Activated CD4-positive, alpha-beta T cell treated with anti-CD3 and anti-CD28 coated beads for 24 hours (primary cell): ENCODE results near the gene CRX.
"Not testable (repeated sequence)": the region's sequence is repeated elsewhere in the genome, so short reads cannot be mapped to it uniquely, and the experiment has no call there.

Experiments
- DNase-seq, 2 donors: peaks; one replicate each; pipeline ENCODE4 v3.0.0-alpha.2; 2020; ENCODE audit warnings: low read depth in 2 of 2

CRX gene

DNA sequence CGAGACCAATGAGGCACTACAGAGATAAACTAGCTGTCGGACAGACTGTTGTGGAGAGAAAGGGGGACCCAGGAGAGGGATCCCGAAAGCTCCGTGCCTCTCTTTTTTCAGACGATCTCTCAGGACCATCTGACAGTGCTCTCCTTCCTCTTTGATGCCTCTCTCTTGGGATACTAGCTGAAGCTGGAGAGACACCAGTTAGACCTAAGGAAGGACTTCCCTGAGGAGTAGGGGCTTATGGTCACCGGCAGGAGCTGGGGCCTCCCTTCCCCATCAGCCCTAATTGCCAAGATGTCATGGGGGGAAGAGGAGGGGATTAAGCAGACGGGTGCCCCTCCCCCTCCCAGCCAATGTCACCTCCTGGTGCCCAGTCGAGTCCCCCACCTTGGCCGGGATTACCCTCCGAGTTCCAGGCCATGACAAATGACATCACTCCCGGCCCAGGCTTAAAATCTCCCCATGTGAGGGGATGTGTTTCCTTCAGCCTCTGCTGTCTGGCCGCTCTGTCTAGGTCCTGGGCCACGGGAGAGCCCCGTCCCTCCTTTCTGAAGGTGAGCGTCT lies at the start of gene CRX:
Gene CRX (plus strand): TSS at position 478 of the 561 bp plus-strand sequence. CDS start 12,507 bp downstream, outside the sequence.
- DNase-seq, result no peak

DNA sequence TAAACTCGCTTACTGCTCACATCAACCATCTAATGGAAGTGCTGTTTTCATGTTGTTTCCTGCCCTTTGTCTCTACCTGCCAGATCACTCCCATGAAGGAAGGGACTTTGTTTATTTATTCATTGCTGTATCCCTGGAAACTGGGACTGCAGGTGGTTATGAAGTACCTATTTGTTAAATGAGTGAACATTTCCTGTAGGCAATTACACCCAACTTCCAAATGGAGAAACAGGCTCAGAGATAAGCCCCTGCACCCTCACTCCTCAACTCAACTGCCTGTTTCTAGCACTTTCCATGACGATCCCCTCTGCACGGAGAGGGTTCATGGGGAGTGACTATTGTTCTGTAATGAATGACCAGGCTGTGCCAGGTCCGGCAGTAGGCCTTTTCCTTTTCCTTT lies 45.2 kb upstream of the CRX start:
- DNase-seq, result no peak

DNA sequence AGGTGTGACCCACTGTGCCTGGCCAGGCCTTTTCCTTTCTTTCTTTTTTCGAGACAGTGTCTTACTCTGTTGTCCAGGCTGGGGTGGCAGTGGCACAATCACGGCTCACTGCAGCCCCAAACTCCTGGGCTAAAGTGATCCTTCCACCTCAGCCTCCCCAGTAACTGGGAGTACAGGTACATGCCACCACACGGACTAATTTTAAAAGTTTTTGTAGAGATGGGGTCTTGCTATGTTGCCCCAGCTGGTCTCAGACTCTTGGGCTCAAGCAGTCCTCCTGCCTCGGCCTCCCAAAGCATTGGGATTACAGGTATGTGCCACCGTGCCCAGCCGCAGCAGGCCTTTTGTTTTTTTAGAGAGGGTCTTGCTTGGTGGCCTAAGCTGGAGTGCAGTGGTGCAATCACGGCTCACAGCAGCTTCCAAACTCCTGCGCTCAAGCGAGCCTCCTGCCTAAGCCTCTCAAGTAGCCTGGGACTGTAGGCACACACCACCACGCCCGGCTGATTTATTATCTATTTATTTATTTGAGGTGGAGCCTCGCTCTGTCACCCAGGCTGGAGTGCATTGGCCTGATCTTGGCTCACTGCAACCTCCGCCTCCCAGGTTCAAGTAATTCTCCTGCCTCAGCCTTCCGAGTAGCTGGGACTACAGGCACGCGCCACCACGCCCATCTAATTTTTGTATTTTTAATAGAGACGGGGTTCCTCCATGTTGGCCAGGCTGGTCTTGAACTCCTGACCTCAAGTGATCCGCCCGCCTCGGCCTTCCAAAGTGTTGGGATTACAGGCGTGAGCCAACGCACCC lies 44.3 kb upstream of the CRX start:
- DNase-seq, result not testable (repeated sequence)

DNA sequence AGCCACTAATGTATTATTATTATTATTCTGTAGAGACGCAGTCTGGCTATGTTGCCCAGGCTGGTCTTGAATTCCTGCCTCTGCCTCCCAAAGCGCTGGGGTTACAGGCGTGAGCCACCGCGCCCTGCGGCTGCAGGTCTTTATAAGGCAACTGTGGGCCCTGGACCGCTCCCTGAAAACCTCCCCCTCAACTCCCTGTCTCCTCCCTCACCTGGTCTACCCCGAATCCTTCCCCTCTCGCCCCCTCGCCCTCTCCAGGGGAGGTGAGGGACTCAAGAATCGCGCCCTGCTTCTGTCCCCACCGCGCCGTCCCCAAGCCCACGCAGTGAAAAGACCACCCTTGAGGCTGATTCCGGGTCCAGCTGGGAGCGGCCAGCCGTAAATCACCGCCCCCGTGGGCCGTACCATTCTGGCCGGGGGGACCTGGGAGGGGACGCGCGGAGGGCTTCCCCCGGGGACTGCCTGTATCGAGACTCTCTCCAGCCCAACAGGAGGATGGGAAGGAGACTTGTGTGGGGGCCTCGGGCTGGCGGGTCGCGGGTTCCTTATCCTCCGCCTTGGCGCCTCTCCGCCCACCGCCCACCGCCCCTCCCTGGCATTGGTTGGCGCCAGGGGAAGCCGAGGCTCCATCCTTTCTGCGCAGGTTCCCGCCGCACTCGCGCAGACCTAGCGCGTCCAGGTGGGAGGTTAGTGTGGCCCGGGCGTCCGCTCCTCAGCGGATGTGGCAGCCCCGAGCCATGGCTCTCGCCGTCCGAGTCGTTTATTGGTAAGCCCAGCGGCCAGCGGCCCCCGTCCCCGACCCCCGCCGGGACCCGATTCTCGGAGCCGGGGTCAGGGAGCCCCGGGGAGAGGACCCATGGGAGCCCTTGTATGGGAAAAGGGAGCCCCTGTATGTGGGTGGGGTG lies 43.4 kb upstream of the CRX start, which contains the start of gene SELENOW:
Gene SELENOW (plus strand): TSS at position 655 of the 905 bp plus-strand sequence. CDS start 83 bp downstream, at position 738.
- DNase-seq, result peak; percentile 62 to 64

DNA sequence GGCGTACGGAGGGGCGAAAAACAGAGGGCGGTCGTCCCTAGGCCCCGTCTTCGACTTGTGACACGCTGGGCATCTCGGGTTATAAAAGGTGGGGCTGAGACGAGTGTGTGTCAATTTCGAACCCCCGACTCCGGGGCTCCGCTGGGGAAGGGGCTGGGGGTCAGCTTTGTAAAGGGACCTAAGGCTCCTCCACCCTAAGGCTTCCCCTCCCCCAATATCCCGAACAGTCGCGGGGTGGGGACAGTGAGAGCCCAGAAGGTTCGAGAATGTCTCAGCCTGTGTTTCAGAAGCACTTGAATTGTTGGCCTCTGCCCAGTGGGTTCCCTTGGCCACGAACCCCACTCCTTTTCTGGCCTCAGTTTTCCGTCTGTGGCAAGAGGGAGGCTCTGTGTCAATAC lies 42.8 kb upstream of the CRX start:
- DNase-seq, result no peak

DNA sequence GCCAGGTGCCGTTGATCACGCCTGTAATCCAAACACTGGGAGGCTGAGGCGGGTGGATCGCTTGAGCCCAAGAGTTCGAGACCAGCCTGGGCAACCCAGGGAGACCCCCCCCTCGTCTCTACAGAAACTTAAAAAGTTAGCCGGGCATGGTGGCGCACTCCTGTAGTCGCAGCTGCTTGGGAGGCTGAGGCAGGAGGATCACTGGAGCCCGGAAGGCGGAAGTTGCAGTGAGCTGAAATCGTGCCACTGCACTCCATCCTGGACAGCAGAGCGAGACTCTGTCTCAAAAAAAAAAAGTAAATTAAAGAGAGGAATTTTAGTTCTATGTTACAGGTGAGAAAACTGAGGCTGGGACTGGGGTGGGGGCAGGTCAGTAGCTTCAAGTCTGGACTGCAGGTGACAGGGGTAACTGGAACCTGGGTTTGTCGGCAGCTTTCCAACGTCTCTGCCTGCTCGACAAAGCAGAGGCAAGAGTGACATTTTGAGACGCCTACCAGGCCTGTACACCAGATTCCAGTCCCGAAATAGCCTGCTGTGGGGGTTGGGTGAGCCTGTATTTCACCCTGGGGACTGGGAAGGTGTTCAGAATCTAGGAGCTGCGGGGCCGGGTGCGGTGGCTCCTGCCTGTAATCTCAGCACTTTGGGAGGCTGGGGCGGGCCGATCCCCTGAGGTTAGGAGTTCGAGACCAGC lies 42.1 kb upstream of the CRX start:
- no peak for DNase-seq

DNA sequence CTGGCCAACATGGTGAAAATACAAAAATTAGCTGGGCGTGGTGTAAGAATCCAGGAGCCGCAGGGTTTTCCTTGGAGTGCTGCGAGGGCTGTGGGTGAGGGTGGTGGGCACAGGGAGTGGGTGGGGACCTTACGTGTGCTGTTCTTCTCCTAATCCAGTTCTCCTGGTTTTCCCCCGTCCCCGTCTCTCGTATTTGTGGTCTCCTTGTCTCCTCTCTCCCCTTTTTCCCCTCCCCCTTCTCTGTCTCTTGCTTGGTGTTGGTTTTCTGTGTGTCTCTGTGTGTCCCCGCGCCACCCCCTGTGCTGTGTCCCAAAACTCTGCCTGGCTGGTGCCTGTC lies 41.6 kb upstream of the CRX start:
- no peak for DNase-seq

DNA sequence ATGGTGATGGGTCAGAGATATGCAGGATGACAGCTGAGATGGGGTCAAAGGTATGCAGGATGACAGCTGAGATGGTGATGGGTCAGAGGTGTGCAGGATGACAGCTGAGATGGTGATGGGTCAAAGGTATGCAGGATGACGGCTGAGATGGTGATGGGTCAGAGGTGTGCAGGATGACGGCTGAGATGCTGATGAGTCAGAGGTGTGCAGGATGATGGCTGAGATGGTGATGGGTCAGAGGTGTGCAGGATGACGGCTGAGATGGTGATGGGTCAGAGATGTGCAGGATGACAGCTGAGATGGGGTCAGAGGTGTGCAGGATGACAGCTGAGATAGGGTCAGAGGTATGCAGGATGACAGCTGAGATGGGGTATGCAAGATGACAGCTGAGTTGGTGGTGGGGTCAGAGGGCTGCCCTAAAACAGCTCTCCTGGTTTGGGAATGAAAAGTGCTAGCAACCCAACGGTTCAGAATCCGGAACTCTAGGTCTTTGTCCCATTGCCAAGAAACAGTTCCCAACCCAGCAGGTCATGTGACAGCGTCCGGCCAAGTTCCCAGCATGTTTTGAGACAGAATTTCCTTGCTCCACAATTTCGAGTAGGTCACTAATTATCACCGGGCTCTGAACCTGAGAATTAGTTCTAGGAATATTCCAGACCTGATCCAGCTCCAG lies 40.0 kb upstream of the CRX start:
- no peak for DNase-seq

DNA sequence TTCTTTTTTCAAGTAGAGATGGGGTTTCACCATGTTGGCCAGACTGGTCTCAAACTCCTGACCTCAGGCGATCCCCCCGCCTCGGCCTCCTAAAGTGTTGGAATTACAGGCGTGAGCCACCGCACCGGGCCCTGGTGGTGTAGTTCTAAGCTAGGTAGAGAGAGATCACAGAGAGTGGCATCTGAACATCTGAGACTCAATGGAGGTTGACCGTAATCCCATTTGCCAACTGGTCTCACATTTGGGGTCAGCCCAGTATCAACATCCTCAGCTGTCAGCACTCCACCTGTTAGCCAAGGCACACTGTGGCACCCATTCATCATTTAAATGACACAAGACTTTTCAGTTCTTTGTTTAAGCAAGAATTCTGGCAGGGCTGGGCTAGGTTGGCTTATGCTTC lies 35.2 kb upstream of the CRX start:
- no peak for DNase-seq

DNA sequence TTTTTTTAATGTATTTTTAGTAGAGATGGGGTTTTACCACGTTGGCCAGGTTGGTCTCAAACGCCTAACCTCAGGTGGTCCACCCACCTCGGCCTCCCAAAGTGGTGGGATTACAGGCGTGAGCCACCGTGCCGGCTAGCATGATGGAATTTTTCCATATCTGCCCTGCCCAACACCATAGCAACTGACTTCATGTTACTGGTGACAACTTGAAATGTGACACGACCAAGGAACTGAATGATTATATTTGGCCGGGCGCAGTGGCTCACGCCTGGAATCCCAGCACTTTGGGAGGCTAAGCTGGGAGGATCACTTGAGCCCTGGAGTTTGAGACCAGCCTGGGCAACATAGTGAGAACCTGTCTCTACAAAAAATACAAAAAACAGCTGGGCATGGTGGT lies 34.4 kb upstream of the CRX start:
- not testable (repeated sequence) for DNase-seq

DNA sequence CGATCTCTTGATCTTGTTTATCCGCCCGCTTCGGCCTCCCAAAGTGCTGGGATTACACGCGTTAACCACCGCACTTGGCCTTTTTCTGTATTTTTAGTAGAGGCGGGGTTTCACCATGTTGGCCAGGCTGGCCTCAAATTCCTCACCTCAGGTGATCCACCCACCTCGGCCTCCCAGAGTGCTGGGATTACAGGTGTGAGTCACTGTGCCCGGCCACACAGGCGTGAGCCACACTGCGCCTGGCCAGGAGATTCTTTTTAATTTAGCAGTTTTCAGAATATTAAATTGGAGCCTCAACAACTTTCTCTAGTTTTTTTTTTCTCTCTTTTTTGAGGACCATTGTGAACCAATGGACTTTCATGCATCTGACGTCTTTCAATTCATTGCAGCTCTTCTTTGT lies 31.9 kb upstream of the CRX start:
- DNase-seq, result not testable (repeated sequence)

DNA sequence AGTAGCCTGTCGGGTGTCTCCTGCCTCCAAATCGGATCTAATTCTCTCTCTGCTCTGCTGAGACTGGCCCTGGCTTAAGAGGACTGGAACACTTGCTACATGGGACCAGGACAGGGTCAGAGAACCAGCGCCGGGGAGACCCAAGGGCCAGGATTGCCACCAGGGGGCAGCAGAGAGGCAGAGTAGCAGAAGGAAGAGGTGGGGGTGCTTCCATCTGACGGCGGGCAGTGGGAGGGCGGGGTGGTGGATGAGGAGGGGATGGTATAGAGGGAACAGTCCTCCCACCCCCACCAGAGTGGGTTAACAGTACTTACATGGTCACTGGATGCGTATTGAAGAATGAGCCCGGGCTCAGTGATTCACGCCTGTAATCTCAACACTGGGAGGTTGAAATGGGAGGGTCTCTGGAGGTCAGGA lies 31.3 kb upstream of the CRX start:
- peak; percentile 86 to 90 for DNase-seq

DNA sequence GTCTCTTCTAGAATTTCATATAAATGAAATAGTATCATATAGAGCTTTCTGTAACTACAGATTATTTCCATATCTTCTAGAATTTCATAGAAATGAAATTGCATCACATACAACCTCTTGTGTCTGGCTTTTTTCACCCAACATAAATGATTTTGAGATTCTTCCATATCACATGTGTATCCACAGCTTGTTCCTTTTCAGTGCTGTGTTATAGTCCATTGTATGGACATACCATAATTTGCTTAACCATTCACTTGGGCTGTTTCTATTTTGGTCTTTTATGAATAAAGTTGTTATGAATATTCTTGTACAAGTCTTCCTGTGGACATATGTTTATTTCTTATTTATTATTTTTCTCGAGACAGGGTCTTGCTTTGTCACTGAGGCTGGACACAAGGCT lies 29.1 kb upstream of the CRX start:
- DNase-seq, result no peak

DNA sequence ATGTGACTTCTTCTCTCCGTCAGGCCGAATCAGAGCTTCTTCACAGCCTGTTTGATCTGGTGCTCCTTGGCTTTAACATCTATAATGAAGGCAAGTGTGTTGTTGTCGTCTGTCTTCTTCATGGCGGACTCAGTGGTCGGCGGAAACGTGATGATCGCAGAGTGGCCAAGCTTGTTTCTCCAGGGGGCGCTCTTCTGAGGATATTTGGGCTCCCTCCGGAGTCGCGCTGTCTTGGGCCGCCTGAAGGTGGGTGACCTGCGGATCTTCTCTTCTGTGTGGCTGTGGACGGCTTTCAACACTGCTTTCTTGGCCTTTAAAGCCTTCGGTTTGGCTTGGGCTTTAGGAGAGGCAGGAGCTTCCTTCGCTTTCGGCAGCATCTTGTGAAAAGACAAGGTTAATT lies 27.2 kb upstream of the CRX start:
- no peak for DNase-seq

DNA sequence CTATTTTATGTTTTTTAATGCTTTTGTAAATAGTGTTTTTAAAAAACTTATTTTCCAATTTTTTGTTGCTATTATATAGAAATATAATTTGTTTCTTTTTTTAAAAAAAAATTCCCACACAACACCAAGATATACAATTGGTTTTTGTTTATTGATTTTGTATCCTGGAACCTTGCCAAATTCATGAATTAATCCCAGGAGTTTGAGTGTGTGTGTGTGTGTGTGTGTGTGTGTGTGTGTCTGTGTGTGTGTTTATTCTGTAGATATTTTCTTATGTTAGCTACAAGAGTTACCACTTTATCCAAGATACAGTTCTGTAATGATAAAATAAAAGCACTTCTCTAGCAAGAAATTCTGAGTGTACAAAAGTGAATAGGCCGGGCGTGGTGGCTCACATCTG lies 25.0 kb upstream of the CRX start:
- no peak for DNase-seq

DNA sequence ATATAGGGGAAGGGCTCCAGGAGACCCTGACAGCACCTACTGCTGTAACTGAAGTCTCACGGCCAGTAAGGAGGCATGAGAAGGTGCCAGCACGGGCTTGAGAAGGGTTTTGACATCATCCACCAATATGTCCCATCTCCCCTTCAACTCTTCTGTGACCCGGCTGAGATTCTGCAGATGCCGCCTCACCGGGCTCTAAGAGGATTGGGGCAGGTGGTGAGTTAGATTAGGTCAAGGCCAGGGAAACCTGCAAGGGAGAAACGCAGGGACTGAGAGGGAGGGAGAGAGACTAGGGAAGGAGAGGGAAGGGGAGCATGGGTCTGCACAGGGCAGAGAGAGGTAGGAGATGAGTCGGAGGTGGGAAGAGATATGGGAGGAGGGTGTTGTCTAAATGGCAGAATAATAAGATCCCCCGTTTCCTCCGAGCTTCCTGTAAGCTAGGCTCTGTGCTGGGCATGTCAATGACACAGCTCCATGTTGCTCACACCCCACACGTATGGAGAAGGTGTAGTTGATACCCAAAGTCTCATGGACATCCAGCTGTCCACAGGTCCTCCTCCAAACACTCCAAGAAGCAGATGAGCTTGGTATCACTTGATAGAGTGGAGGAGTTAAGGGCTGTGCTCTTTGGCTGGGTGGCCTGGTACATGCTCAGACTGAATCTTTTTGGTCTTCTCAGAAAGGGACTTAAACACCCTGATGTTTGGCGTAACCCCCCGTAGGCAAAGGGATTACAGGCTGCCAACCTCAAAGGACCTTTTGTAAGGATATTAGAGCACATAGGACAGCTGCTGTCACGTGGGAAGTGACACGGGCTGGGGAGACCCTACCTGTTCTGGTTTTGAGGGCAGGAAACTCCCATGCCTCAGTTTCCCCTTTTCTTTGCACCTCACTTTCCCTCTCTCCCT lies 23.5 kb upstream of the CRX start:
- no peak for DNase-seq

DNA sequence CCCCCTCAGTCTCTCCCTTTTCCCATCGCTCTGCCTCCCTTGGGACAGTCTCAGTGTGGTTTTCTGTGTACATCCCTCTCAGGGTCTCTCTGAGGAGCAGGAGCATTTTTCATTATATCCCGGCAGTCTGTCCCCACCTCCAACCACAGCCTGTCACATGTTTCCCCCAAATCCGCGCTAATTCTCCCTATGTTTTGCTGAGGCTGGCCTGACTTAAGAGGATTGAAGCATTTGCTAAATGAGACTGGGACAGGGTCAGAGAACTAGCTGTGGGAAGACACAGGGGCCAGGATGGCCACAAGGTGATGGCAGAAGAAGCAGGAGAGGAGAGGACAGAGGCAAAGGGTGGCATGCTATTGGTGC lies 22.9 kb upstream of the CRX start:
- no peak for DNase-seq

DNA sequence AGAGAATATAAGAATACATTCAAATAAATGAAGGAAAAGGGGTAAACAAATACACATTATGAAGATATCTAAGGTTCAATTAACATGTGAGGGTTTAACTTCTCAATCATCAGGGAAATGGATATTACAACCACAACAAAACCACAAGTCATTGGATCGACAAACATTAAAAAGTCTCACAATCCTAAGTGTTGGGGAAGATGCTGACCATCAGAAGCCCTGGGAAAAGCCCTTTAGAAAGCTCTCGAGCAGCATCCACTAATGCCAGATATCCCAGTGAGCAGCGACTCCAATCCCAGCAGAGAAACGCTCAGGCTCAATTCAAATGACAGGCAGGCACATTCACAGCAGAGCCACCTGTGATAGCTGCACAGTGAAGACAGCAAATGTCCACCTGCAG lies 20.5 kb upstream of the CRX start:
- no peak for DNase-seq

DNA sequence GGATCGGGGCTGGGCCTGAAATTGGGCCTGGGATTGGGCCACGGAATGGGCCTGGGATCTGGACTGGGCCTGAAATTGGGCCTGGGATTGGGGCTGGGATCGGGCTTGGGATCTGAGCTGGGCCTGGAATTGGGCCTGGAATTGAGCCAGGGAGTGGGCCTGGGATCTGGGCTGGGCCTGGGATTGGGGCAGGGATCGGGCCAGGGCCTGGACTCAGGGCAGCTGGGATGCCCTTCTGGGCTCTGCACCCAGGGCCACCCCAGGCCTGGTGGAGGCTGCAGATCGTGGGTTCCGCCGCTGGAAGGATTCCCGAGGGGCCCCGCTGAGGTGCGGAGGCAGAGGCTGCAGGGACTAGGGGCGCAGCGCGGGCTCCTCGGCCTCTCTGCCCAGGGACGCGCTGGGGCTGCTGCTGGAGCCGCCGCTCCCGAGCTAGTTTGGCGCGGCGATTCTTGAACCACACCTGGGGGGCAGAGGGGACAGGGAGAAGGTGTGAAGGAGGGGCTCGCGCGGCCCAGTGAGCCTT lies 19.2 kb upstream of the CRX start:
- no peak for DNase-seq

DNA sequence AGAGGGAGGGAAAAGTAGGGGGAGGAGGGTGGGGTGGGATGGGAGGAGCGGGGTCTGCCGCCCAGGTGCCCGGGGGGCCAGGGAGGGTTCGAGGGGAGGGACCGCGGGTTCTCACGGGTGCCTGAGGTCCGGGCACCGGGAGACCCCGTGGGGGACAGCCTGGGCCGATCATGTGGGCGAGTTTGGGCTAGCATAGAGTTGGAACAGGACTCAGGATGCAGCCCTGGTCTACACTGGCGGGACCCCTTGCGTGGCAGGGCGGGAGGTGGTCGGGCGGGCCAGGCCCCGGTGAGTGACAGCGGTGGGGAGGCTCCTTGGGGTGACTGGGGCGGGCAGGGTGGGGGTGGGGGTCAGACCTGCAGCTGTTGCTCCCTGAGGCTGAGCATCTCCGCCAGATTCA lies 18.6 kb upstream of the CRX start:
- DNase-seq, result not testable (repeated sequence)
